WTC11 (cell line): ENCODE data around the gene RASSF8. TPM values are rescaled to one million over a fixed set of nuclear protein-coding genes. Genes with fewer than 3 reads are reported as not detected.
A peak's percentile ranks its signal among the peaks of the same experiment; 100 is the strongest.

Experiments used
- ATAC-seq: fragments of 200-7000 bp; cut with Tn5 transposase; 2 replicates; pipeline ENCODE4 v1.10.0; 2021; ENCODE audit warnings: mild to moderate bottlenecking, moderate library complexity
- CTCF ChIA-PET: fragments of 300-600 bp; sonication (Branson Sonifier 250); formaldehyde crosslinking; loops from one replicate; lab custom pipeline; 2021; ENCODE audit warnings: antibody characterized with exemption; lab: Charles Lee
- POLR2A ChIA-PET: fragments of 350-600 bp; sonication (Branson Sonifier 250); formaldehyde crosslinking; loops from one replicate; lab custom pipeline; 2021; ENCODE audit warnings: antibody characterized with exemption; lab: Charles Lee
- DNase-seq: peaks from one replicate; pipeline ENCODE4 v3.0.0; 2021; ENCODE audit warnings: low spot score
- H3K27ac Mint-ChIP-seq: 2 replicates; pipeline ENCODE4 v1.8.0; 2021; ENCODE audit warnings: mixed read lengths
- H3K27me3 Mint-ChIP-seq: 2 replicates; pipeline ENCODE4 v1.8.0; 2021; ENCODE audit warnings: low read depth, mild to moderate bottlenecking, moderate library complexity, mixed read lengths
- H3K36me3 Mint-ChIP-seq: 2 replicates; pipeline ENCODE4 v1.8.0; 2021; ENCODE audit warnings: mixed read lengths
- H3K4me1 Mint-ChIP-seq: 2 replicates; pipeline ENCODE4 v1.8.0; 2022; ENCODE audit warnings: mixed read lengths
- H3K4me3 Mint-ChIP-seq: 2 replicates; pipeline ENCODE4 v1.8.0; 2021; ENCODE audit warnings: mild to moderate bottlenecking, moderate library complexity, mixed read lengths
- H3K9me3 Mint-ChIP-seq: 2 replicates; pipeline ENCODE4 v1.8.0; 2021; ENCODE audit warnings: mixed read lengths
- CBFB ChIP-seq: sonication (generic); formaldehyde crosslinking; IDR thresholded peaks from 2 replicates; pipeline ENCODE4 v1.8.1; 2022; ENCODE audit warnings: mild to moderate bottlenecking, low read depth, missing genetic modification reagents
- EMX1 ChIP-seq: fragments of 250-450 bp; sonication (Bioruptor Pico); IDR thresholded peaks from 2 replicates; pipeline ENCODE4 v1.8.0; 2021; ENCODE audit warnings: mild to moderate bottlenecking
- FOXJ3 ChIP-seq: sonication (generic); formaldehyde crosslinking; IDR thresholded peaks from 2 replicates; pipeline ENCODE4 v1.9.0; 2021; ENCODE audit warnings: missing genetic modification reagents, mild to moderate bottlenecking, borderline replicate concordance
- NR2C2 ChIP-seq: sonication (generic); formaldehyde crosslinking; IDR thresholded peaks from 2 replicates; pipeline ENCODE4 v1.8.0; 2022; ENCODE audit warnings: mild to moderate bottlenecking, missing genetic modification reagents
- OVOL2 ChIP-seq: fragments of 250-450 bp; sonication (Bioruptor Pico); IDR thresholded peaks from 2 replicates; pipeline ENCODE4 v1.9.0; 2021; ENCODE audit warnings: mild to moderate bottlenecking, borderline replicate concordance
- SMAD3 ChIP-seq: sonication (generic); formaldehyde crosslinking; IDR thresholded peaks from 2 replicates; pipeline ENCODE4 v1.8.0; 2022; ENCODE audit warnings: missing genetic modification reagents, mild to moderate bottlenecking, borderline replicate concordance
- TP53 ChIP-seq: sonication (generic); formaldehyde crosslinking; IDR thresholded peaks from 2 replicates; pipeline ENCODE4 v1.8.1; 2023; ENCODE audit warnings: mild to moderate bottlenecking, missing genetic modification reagents
- ZNF423 ChIP-seq: fragments of 250-450 bp; sonication (Bioruptor Pico); IDR thresholded peaks from 2 replicates; pipeline ENCODE4 v2.1.2; 2022; ENCODE audit warnings: mild to moderate bottlenecking, moderate library complexity
- ZNF671 ChIP-seq: fragments of 250-450 bp; sonication (Bioruptor Pico); IDR thresholded peaks from 2 replicates; pipeline ENCODE4 v1.8.0; 2021; ENCODE audit warnings: mild to moderate bottlenecking
- total RNA-seq: library from RNA; stranded (reverse); gene quantifications from 3 replicates; pipeline ENCODE4 v1.2.3, GENCODE V29; 2021
- TF ChIP-seq, protein P1 (sequence below): sonication (generic); formaldehyde crosslinking; IDR thresholded peaks from 2 replicates; pipeline ENCODE4 v1.8.1; 2022; ENCODE audit warnings: missing genetic modification reagents, borderline replicate concordance
- TF ChIP-seq, protein P2 (sequence below): sonication (generic); formaldehyde crosslinking; IDR thresholded peaks from 2 replicates; pipeline ENCODE4 v1.8.1; 2022; ENCODE audit warnings: low read depth, missing genetic modification reagents, borderline replicate concordance
- TF ChIP-seq, protein P3 (sequence below): sonication (generic); formaldehyde crosslinking; IDR thresholded peaks from 2 replicates; pipeline ENCODE4 v1.8.1; 2023; ENCODE audit warnings: mild to moderate bottlenecking, missing genetic modification reagents, moderate library complexity
- TF ChIP-seq, protein P4 (sequence below): sonication (generic); formaldehyde crosslinking; IDR thresholded peaks from 2 replicates; pipeline ENCODE4 v1.8.0; 2022; ENCODE audit warnings: mild to moderate bottlenecking, missing genetic modification reagents

Gene RASSF8
- total RNA-seq, 1 experiment from 2014 or later: 48.6 TPM

DNA sequence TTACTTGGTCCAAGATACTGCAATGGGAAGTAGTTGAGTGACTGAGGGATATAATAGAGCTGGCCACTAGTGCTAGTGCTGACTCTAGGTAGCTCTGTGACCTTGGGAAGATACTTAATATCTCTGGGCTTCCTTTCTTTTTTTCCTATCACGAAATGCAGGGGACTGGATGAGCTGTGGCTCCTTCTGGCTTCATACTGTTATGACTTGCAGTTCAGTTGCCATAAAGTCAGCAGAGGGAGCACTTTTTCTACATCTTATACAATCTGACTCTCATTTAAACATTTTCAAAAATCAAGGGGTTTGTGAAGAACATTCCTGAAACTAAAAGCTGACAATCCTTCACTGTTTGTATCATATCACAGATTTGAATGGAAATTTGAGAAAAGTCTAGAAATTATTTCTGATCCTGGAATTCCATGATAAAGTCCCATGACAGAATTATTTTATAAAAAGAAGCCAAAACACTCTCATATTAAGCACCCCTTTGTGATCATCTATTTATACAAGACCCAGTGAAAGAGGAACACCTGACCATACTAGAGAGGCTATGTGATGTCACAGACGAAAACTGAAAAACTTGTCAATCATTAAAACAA, 161.0 kb downstream of the RASSF8 start:
- Mint-ChIP-seq H3K27me3 (peaks cover 64% of the 10 kb centered on the region), H3K9me3 (no peaks in the 10 kb centered on the region), H3K4me3 (no peak overlapping the region), H3K36me3 (no peaks in the 10 kb centered on the region), H3K4me1 (peaks cover 59% of the 10 kb centered on the region), H3K27ac (no peak overlapping the region)
- POLR2A ChIA-PET: no interaction called here
- TF ChIP-seq, protein P1, sequence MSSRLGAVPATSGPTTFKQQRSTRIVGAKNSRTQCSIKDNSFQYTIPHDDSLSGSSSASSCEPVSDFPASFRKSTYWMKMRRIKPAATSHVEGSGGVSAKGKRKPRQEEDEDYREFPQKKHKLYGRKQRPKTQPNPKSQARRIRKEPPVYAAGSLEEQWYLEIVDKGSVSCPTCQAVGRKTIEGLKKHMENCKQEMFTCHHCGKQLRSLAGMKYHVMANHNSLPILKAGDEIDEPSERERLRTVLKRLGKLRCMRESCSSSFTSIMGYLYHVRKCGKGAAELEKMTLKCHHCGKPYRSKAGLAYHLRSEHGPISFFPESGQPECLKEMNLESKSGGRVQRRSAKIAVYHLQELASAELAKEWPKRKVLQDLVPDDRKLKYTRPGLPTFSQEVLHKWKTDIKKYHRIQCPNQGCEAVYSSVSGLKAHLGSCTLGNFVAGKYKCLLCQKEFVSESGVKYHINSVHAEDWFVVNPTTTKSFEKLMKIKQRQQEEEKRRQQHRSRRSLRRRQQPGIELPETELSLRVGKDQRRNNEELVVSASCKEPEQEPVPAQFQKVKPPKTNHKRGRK: no peak
- TF ChIP-seq ZNF671 (no peak), ZNF423 (no peak)
- CTCF ChIA-PET: interaction anchor here (0.7 to 2.1 kb wide), 9 partner anchors 9 to 582 kb away, joined by 3 to 13 read pairs (median 3); no protein-coding TSS in a partner anchor
- ATAC-seq (peak; percentile 19), DNase-seq (no peak)

DNA sequence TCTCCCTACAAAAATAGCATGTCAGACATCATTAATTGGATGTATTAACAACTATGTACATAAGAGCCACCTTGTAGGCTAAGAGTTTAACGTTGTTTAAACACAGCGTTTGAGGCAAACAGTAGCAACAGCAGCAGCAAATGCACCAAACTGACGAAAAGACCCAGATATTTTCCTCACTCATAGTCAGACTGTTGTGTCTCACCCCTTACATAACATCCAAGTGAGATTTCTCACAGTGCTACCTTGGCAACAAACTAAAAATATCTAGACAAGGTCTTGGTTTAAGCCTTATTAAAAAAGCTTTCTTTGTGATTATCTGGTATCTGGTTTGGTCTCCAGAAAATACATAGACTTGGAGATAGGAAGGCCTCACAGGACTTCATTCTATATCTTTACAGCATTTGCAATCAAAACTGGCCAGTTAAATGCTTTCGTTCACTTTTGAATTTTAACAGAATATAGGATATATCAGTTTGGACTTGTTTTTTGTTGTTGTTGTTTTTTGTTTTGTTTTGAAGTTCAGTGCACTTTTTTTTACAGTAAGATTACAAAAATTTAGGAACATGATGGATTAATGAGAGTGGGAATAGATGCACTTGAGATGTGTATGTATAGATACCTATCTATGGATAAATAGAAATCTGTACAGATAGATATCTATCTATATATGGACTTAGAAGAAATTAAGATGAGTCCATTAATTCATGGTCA, 162.2 kb downstream of the RASSF8 start:
- no peak overlapping the region for H3K27ac Mint-ChIP-seq
- H3K9me3 Mint-ChIP-seq: no peaks in the 10 kb centered on the region
- ChIA-PET POLR2A (no interaction called here), CTCF (interaction anchor here (0.7 to 1.8 kb wide), 3 partner anchors 204 to 765 kb away, joined by 3 to 7 read pairs (median 3); no protein-coding TSS in a partner anchor)
- TF ChIP-seq OVOL2 (CRISPR knock-in tag) (no peak), SMAD3 (CRISPR knock-in tag) (no peak), EMX1 (no peak), TP53 (CRISPR knock-in tag) (no peak), CBFB (no peak), FOXJ3 (no peak)
- TF ChIP-seq, protein P2, sequence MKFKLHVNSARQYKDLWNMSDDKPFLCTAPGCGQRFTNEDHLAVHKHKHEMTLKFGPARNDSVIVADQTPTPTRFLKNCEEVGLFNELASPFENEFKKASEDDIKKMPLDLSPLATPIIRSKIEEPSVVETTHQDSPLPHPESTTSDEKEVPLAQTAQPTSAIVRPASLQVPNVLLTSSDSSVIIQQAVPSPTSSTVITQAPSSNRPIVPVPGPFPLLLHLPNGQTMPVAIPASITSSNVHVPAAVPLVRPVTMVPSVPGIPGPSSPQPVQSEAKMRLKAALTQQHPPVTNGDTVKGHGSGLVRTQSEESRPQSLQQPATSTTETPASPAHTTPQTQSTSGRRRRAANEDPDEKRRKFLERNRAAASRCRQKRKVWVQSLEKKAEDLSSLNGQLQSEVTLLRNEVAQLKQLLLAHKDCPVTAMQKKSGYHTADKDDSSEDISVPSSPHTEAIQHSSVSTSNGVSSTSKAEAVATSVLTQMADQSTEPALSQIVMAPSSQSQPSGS: no peak
- TF ChIP-seq, protein P3, sequence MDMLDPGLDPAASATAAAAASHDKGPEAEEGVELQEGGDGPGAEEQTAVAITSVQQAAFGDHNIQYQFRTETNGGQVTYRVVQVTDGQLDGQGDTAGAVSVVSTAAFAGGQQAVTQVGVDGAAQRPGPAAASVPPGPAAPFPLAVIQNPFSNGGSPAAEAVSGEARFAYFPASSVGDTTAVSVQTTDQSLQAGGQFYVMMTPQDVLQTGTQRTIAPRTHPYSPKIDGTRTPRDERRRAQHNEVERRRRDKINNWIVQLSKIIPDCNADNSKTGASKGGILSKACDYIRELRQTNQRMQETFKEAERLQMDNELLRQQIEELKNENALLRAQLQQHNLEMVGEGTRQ (CRISPR knock-in tag): no peak
- no peaks in the 10 kb centered on the region for H3K36me3 Mint-ChIP-seq
- H3K4me1 Mint-ChIP-seq: peaks cover 66% of the 10 kb centered on the region
- ATAC-seq: no peak
- H3K27me3 Mint-ChIP-seq: peaks cover 61% of the 10 kb centered on the region
- no peak for DNase-seq
- peak overlapping the region; percentile 76 for H3K4me3 Mint-ChIP-seq

DNA sequence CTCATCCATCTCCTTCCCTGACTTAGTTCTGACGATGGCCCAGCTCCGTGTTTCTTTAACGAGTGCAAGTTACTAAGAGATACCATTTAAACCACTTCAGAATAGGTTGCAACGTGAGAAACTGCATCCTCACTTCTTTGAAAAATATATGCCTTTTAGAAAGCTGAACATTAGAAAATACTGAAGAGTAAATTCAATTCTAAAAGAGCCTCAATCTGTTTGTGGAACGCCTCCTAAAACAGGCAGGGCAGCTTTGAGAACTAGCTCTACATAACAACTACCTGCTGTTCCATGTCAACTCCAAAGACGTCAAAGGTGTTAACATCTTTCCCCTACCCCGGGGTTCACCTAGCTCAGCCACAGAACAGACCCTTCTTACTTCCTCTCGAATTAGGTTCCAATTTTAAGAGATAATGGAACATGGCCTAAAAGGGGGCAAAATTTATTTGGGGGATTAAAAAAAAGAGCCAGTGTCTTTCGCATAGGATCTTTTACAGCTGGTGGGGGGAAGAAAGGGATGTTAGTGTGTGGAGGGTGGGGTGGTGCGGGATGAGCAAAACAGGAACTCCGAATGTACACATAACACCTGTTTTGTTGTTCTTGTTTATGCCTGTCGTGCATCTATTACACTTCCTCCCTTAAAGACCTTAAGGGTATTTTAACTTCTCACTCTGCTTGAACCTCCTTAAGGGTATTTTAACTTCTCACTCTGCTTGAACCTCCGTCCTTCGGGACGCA, 163.0 kb downstream of the RASSF8 start:
- H3K9me3 Mint-ChIP-seq: no peaks in the 10 kb centered on the region
- ChIA-PET CTCF (interaction anchor here (0.6 to 1.9 kb wide), 7 partner anchors 12 to 764 kb away, joined by 3 to 7 read pairs (median 3); no protein-coding TSS in a partner anchor), POLR2A (no interaction called here)
- H3K4me3 Mint-ChIP-seq: peak overlapping the region; percentile 76
- no peaks in the 10 kb centered on the region for H3K36me3 Mint-ChIP-seq
- H3K27ac Mint-ChIP-seq: no peak overlapping the region
- peaks cover 64% of the 10 kb centered on the region for H3K27me3 Mint-ChIP-seq
- no peak for ATAC-seq
- DNase-seq: no peak
- TF ChIP-seq NR2C2 (CRISPR knock-in tag): no peak
- TF ChIP-seq, protein P4, sequence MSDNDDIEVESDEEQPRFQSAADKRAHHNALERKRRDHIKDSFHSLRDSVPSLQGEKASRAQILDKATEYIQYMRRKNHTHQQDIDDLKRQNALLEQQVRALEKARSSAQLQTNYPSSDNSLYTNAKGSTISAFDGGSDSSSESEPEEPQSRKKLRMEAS (CRISPR knock-in tag): peak; percentile 21; the same call in 1 of the 2 replicates
- H3K4me1 Mint-ChIP-seq: peaks cover 62% of the 10 kb centered on the region
